Activated T-cell treated with anti-CD3 and anti-CD28 coated beads, Interleukin-2, amount 50 U/mL, for 48 hours (primary cell): ENCODE measurements around the gene ESPL1.
"Not testable (repeated sequence)": the region's sequence is repeated elsewhere in the genome, so short reads cannot be mapped to it uniquely, and the experiment has no call there.

Experiments used
- DNase-seq, 2 experiments: peaks; one replicate each; pipeline ENCODE4 v3.0.0-alpha.2; 2020

The ESPL1 gene

DNA sequence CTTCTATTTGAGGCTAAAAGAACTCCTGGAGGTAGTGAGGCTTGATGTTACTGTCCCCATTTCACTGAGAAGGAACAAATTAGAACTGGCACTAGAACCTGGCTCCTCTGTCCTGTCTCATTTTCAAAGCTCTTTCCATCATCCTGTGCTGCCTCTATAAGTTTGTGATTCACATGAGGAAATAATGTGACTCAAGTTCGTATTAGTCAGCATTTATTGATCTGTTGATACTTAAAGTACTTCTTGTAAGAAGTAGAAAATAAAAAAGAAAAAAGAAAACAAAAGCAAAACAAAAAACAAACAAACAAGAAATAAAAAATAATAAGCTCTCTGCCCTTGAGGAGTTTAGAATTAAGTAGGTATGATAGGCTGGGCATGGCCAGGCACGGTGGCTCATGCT, 2.3 kb upstream of the ESPL1 start:
- no peak for DNase-seq

- peak; percentile 57 to 65 for DNase-seq
These were observed 647 bp upstream of the ESPL1 start for GRCh38 chr12:53267306-53267998.

- no peak for DNase-seq
These were observed 797 bp downstream of the ESPL1 start for GRCh38 chr12:53268630-53269562.

DNA sequence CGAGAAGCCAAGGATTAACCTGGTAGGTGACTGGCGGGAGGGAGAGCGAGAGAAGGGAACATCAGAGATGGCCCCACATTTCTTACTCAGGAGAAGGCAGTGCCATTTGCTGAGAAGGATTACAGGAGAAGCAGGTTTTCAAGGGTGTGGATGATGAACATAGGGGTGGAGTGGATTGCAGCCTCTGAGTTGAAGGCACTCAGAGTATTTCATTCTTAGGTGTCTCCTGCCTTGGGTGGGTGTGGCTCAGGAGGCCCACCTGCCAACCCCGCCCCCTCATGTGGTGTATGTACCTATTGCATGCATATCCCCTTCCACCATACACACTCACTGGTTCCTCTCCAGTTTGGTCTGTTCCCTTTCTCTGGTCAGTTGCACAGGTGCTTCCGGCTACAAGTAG, 6.3 kb downstream of the ESPL1 start:
- DNase-seq, result no peak

GRCh38 chr12:53276511-53276910, 8.4 kb downstream of the ESPL1 start:
- DNase-seq, result no peak

- DNase-seq, result no peak
These were observed 9.9 kb downstream of the ESPL1 start for GRCh38 chr12:53277981-53278380.

- DNase-seq, result no peak
These were observed 11.3 kb downstream of the ESPL1 start for GRCh38 chr12:53279283-53279869.

DNA sequence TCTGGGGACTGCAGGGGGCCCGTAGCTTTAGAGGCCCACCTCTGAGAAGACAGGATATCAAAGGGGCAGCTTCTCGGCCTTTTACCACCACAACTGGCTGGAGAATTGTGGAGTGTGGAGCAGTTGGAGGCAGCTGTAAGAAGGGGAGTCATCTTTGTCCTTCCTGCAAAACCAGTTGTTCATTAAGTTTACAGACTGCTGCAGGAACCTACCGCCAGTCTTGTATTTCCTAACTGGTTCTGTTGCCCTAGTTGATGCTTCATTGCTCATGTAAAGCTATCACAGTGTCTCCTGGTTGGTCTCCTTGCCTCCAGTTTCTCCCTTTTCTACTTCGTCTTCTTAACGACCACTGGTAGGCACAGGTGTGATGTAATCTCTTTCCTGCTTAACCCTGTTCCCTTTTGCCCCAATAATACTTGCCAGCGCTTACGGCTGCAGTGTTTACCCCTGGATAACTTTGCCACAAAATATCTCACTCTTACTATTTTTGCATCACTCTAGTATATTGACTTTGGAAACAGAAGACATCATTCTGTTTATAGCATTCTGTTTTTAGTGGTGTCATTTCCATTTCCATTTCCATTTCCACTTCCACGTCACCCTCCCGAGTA, 11.9 kb downstream of the ESPL1 start:
- no peak for DNase-seq

DNA sequence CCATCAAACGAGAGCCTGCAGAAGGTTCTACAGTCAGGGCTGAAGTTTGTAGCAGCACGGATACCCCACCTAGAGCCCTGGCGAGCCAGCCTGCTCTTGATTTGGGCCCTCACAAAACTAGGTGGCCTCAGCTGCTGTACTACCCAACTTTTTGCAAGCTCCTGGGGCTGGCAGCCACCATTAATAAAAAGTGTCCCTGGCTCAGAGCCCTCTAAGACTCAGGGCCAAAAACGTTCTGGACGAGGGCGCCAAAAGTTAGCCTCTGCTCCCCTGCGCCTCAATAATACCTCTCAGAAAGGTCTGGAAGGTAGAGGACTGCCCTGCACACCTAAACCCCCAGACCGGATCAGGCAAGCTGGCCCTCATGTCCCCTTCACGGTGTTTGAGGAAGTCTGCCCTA, 18.3 kb downstream of the ESPL1 start:
- DNase-seq, result no peak

- DNase-seq, result peak; percentile 73
These were observed 19.7 kb downstream of the ESPL1 start for GRCh38 chr12:53287741-53288216.

GRCh38 chr12:53288322-53288721, 20.2 kb downstream of the ESPL1 start:
- no peak for DNase-seq

- DNase-seq, result no peak
These were observed 21.8 kb downstream of the ESPL1 start for GRCh38 chr12:53289891-53290290.

- DNase-seq, result peak; percentile 30 to 37
These were observed 22.6 kb downstream of the ESPL1 start for GRCh38 chr12:53290661-53291060.

- no peak for DNase-seq
These were observed 24.3 kb downstream of the ESPL1 start for GRCh38 chr12:53292426-53292825.

- peak; percentile 87 to 89 for DNase-seq
These were observed 27.2 kb downstream of the ESPL1 start, which contains the start of gene PFDN5 for GRCh38 chr12:53295070-53295890. TSS of gene PFDN5 (plus strand) at chr12:53295542. CDS start at chr12:53295568, 26 bp downstream.

DNA sequence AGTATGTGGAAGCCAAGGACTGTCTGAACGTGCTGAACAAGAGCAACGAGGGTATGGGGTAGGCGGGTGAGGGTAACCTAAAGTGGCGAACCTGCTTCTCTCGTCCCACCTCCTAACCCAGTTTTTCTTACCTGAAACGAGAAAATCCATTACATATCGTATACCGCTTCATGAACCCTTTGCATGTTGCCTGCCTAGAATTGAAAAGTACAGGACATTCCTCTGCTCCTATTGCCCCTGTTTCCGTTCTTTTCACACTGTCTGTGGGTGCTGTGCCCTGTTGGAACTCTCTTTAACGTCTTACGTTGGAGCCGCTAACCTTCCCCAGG, 27.8 kb downstream of the ESPL1 start:
- no peak for DNase-seq

DNA sequence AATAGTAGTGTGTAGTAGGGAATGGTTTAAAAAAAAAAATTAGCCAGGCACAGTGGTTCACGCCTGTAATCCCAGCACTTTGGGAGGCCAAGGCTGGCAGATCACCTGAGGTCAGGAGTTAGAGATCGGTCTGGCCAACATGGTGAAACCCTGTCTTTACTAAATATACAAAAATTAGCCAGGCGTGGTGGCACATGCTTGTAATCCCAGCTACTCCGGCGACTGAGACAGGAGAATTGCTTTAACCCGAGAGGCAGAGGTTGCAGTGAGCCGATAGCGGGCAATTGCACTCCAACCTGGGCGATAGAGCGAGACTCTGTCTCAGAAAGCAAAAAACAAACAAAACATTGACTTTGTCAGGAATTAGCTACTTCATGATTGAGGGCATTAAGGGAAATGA, 29.0 kb downstream of the ESPL1 start:
- DNase-seq, result not testable (repeated sequence)

DNA sequence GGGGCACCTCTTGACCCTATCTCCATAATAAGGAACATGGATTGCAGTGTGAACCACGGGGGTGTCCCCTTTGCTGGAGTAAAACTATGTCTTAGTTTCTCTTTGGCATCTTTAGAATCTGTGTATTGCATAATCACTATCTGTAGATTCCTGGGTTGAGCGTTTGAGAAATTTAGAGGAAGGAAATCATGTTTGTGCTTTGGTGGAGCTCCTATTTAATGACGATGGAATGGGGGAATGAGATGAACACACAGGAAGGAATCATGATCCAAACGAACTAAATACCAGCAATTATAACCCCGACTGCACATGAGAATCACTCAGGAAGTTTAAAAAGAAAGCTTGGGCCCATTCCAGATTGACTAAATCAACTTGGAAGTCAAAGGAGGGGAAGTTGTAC, 30.1 kb downstream of the ESPL1 start:
- DNase-seq, result no peak

GRCh38 chr12:53299101-53299453, 31.0 kb downstream of the ESPL1 start:
- no peak for DNase-seq

DNA sequence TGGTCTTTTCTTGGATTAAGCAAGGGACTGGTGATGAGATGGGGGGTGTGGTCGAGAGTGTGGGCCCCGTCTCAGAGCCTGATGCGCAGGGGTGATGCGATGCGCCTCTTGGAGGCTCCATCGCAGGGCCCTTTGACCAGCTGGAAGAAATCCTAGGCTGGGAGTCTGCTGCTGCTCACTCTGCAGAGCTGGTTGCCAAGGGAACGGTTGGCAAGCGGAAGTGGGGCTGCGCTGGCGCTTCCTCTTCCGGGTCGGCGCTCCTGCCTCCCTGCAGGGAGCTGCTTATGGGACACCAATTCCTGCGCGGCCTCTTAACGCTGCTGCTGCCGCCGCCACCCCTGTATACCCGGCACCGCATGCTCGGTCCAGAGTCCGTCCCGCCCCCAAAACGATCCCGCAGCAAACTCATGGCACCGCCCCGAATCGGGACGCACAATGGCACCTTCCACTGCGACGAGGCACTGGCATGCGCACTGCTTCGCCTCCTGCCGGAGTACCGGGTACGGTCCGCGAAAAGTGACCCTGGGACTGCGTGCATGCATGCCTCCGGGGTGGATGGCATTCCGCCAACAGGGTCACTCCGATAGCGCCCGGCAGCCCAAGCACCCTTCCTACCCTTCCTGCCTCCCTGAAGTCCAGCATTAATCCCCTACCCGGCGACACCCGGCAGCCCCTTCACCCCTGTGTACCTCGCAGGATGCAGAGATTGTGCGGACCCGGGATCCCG, 31.5 kb downstream of the ESPL1 start, which contains the start of gene MYG1:
MYG1 (plus strand) TSS at position 242 of the 727 bp plus-strand sequence; CDS start at position 285, 43 bp downstream.
- peak; percentile 87 to 90 for DNase-seq

DNA sequence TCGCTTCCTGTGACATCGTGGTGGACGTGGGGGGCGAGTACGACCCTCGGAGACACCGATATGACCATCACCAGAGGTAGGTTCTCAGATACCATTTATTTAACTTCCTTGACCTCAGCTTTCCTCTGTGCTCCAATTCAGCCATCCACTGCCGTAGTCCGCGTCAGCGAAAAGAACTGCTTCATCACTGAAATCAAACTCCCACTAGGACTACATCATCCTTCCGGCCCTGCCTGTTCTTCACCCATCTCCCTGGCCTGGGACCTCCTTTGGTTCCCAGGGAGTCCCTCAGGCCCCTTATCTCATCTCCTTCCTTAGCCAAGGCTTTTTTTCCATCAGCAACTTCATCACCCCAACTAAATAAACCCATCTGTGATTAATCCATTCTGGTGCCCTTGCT, 32.1 kb downstream of the ESPL1 start:
- peak in 1 of 2 experiments; percentile 52 for DNase-seq
